K562 (cell line): ENCODE results near the gene KDF1. TPM values are rescaled to one million over a fixed set of nuclear protein-coding genes. Genes with fewer than 3 reads are reported as not detected.

ENCODE experiments used
- DMBX1 ChIP-seq: fragments of 250-450 bp; sonication (Bioruptor Pico); IDR thresholded peaks from 2 replicates; pipeline ENCODE4 v1.8.0; 2022; ENCODE audit warnings: inconsistent platforms, mild to moderate bottlenecking, moderate library complexity, borderline replicate concordance
- GABPB1 ChIP-seq: sonication (generic); formaldehyde crosslinking; IDR thresholded peaks from 2 replicates; pipeline ENCODE4 v1.8.0; 2022; ENCODE audit warnings: mild to moderate bottlenecking, missing genetic modification reagents
- HMGN3 ChIP-seq: IDR thresholded peaks from 2 replicates; pipeline ENCODE4 v1.6.1; 2011; ENCODE audit warnings: borderline replicate concordance, low read depth, mild to moderate bottlenecking, mixed read lengths, low read length; ENCODE audit not compliant: insufficient read length; ENCODE audit errors: extremely low read depth
- KHSRP ChIP-seq: fragments of 450-650 bp; IDR thresholded peaks from 2 replicates; pipeline ENCODE4 v1.6.1; 2017
- MXI1 ChIP-seq: IDR thresholded peaks from 2 replicates; pipeline ENCODE4 v1.6.1; 2011; ENCODE audit warnings: low read depth, mild to moderate bottlenecking, improper control_type of control experiment, low read length
- OTX1 ChIP-seq: fragments of 450-650 bp; formaldehyde crosslinking; IDR thresholded peaks from 2 replicates; pipeline ENCODE4 v1.4.0; 2022; ENCODE audit warnings: mild to moderate bottlenecking
- RBM22 ChIP-seq: fragments of 200-400 bp; formaldehyde crosslinking; IDR thresholded peaks from 2 replicates; pipeline ENCODE4 v1.6.1; 2018; ENCODE audit warnings: low read length, low read depth; ENCODE audit not compliant: poor library complexity, severe bottlenecking
- SAP30 ChIP-seq: fragments of 200-600 bp; sonication (generic); IDR thresholded peaks from 2 replicates; pipeline ENCODE4 v1.6.1; 2012; ENCODE audit warnings: borderline replicate concordance, low read depth, mild to moderate bottlenecking, moderate library complexity, low read length, control low read depth, inconsistent platforms; ENCODE audit not compliant: insufficient read depth, poor library complexity, severe bottlenecking
- ZNF143 ChIP-seq: sonication (generic); formaldehyde crosslinking; IDR thresholded peaks from 2 replicates; pipeline ENCODE4 v1.9.0; 2022; ENCODE audit warnings: mild to moderate bottlenecking, missing genetic modification reagents
- polyA plus RNA-seq, 8 experiments: library from polyadenylated mRNA; depleted of rRNA in 4 of 8; stranded (reverse) in 5 of 8; unstranded in 3 of 8; fragments of >200 nt; fragmentation: Nextera tagmentation in 2 of 8; fragmentation: Illumina TruSeq in 1 of 8; extraction: Ambion mirVana in 2 of 8; extraction: Trizol in 1 of 8; gene quantifications; 2 replicates each; pipeline versions ENCODE4 v1.2.1 to v1.2.3, GENCODE V29; 2011 to 2014; ENCODE audit warnings: inconsistent platforms in 1 of 8, missing spikeins in 1 of 8
- total RNA-seq, 7 experiments: library from RNA; depleted of rRNA in 6 of 7; stranded (reverse); fragments of >200 nt in 6 of 7; fragmentation: Illumina TruSeq in 2 of 7; extraction: Trizol in 2 of 7; gene quantifications; 2 replicates each; pipeline versions ENCODE4 v1.2.1 to v1.2.3, GENCODE V29; 2011 to 2021; ENCODE audit warnings: low replicate concordance in 1 of 7
- TF ChIP-seq, protein P1 (sequence below): fragments of 250-450 bp; sonication (Bioruptor Pico); IDR thresholded peaks from 2 replicates; pipeline ENCODE4 v1.4.0; 2020; ENCODE audit warnings: borderline replicate concordance
- TF ChIP-seq, protein P2 (sequence below): fragments of 450-650 bp; conservative IDR thresholded peaks from 2 replicates; pipeline ENCODE4 v1.6.1; 2016; ENCODE audit warnings: missing genetic modification characterization, low read depth, mild to moderate bottlenecking, control low read depth, missing compliant biosample characterization
- TF ChIP-seq, protein P3 (sequence below), 2 experiments: fragments of 450-650 bp in 1 of 2; sonication (generic) in 1 of 2; formaldehyde crosslinking in 1 of 2; IDR thresholded peaks; 2 replicates each; pipeline versions ENCODE4 v1.7.1 to v1.9.0; 2016 to 2022; ENCODE audit warnings: inconsistent platforms in 1 of 2, mild to moderate bottlenecking in 1 of 2, missing genetic modification reagents in 1 of 2

The KDF1 gene
- total and polyA plus RNA-seq, 9 of the 15 experiments (the other 6 are each of a cell fraction or from before 2014, with no cell fraction given): 0.38 to 1.9 (median 0.83) TPM

DNA sequence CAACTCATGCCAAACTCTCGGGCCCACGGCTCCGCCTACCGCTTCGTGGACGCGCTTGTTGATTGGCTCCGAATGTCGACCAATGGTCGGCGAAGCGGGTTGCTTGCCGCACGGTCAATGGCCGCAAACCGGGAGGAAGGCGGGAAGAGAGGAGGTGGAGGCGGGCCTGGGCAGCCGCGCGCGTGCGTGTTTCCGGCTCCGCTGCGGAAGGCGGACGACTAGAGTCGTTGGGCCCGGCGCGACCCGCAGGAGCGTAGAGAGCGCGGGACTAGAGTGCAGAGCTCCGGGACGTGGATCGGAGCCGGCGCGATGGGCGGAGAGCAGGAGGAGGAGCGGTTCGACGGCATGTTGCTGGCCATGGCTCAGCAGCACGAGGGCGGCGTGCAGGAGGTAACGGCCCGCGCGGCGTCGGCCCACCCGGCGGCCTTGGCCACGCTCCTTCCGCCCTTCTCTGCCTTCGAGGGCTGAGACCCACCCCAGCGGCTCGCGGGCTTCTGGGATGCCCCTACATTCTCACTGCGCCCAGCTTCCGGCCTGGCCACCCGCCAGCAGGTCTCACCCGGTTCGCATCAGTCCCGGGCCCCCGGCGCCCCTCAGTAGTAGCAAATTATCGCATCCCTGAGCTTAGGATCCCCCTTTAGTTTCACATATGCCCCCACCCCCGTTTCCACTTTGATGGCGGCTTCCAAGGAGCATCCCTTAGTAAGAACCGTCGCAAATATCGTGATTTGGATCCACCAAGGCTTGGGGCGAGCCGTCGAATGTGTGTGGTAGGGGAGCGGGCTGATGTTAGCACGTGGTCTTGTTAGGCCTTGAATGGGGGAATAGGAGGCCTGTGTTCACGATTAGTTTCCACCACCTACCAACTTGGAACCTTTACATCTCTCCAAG is 38.5 kb downstream of the KDF1 start, which contains the start of gene NUDC (continued):
- TF ChIP-seq, protein P1, sequence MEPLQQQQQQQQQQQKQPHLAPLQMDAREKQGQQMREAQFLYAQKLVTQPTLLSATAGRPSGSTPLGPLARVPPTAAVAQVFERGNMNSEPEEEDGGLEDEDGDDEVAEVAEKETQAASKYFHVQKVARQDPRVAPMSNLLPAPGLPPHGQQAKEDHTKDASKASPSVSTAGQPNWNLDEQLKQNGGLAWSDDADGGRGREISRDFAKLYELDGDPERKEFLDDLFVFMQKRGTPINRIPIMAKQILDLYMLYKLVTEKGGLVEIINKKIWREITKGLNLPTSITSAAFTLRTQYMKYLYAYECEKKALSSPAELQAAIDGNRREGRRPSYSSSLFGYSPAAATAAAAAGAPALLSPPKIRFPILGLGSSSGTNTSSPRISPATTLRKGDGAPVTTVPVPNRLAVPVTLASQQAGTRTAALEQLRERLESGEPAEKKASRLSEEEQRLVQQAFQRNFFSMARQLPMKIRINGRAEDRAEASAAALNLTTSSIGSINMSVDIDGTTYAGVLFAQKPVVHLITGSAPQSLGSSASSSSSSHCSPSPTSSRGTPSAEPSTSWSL (CRISPR knock-in tag): 0 out of 2 replicates have a peak, but pooled peaks have one; percentile 46
- TF ChIP-seq KHSRP: no peak
- TF ChIP-seq RBM22: peak; percentile 49
- peak; percentile 87 for TF ChIP-seq HMGN3
- TF ChIP-seq, protein P2, sequence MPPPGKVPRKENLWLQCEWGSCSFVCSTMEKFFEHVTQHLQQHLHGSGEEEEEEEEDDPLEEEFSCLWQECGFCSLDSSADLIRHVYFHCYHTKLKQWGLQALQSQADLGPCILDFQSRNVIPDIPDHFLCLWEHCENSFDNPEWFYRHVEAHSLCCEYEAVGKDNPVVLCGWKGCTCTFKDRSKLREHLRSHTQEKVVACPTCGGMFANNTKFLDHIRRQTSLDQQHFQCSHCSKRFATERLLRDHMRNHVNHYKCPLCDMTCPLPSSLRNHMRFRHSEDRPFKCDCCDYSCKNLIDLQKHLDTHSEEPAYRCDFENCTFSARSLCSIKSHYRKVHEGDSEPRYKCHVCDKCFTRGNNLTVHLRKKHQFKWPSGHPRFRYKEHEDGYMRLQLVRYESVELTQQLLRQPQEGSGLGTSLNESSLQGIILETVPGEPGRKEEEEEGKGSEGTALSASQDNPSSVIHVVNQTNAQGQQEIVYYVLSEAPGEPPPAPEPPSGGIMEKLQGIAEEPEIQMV: no peak
- peak; percentile 71 for TF ChIP-seq SAP30
- TF ChIP-seq OTX1 (CRISPR knock-in tag): peak; percentile 58; the same call in 1 of the 2 replicates
- peak; percentile 93 for TF ChIP-seq GABPB1
- TF ChIP-seq DMBX1 (CRISPR knock-in tag): peak; percentile 19; the same call in 1 of the 2 replicates
- TF ChIP-seq, protein P3, sequence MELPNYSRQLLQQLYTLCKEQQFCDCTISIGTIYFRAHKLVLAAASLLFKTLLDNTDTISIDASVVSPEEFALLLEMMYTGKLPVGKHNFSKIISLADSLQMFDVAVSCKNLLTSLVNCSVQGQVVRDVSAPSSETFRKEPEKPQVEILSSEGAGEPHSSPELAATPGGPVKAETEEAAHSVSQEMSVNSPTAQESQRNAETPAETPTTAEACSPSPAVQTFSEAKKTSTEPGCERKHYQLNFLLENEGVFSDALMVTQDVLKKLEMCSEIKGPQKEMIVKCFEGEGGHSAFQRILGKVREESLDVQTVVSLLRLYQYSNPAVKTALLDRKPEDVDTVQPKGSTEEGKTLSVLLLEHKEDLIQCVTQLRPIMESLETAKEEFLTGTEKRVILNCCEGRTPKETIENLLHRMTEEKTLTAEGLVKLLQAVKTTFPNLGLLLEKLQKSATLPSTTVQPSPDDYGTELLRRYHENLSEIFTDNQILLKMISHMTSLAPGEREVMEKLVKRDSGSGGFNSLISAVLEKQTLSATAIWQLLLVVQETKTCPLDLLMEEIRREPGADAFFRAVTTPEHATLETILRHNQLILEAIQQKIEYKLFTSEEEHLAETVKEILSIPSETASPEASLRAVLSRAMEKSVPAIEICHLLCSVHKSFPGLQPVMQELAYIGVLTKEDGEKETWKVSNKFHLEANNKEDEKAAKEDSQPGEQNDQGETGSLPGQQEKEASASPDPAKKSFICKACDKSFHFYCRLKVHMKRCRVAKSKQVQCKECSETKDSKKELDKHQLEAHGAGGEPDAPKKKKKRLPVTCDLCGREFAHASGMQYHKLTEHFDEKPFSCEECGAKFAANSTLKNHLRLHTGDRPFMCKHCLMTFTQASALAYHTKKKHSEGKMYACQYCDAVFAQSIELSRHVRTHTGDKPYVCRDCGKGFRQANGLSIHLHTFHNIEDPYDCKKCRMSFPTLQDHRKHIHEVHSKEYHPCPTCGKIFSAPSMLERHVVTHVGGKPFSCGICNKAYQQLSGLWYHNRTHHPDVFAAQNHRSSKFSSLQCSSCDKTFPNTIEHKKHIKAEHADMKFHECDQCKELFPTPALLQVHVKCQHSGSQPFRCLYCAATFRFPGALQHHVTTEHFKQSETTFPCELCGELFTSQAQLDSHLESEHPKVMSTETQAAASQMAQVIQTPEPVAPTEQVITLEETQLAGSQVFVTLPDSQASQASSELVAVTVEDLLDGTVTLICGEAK (IDR thresholded peaks at IDR 0.05): peak; percentile 95
- TF ChIP-seq, protein P3 (CRISPR knock-in tag; IDR thresholded peaks at IDR 0.05): no peak
- 0 out of 2 replicates have a peak, but pooled peaks have one; percentile 43 for TF ChIP-seq ZNF143 (CRISPR knock-in tag)
- TF ChIP-seq MXI1: peak; percentile 70; the same call in 1 of the 2 replicates
